ENCODE results near the gene SECISBP2L.

GRCh38 chr15:49060710-49061495, 14.7 kb upstream of the SECISBP2L start:
- TF ChIP-seq FOXP1 (CRISPR knock-in tag; IDR thresholded peaks at IDR 0.05) (no peak), NFE2L1 (tag; IDR thresholded peaks at IDR 0.05; ENCODE audit: borderline replicate concordance, low read depth) (no peak), SIN3A (IDR thresholded peaks at IDR 0.05; ENCODE audit: borderline replicate concordance in 2 of 2, control insufficient read depth in 1 of 2, low read depth in 2 of 2, low read length in 2 of 2) (no peak), IFI16 (CRISPR knock-in tag; IDR thresholded peaks at IDR 0.05) (no peak), HDGF (IDR thresholded peaks at IDR 0.05) (no peak)
